Right atrium auricular region (tissue), 2 donors: ENCODE results near the gene TMC1. TPM values are rescaled to one million over a fixed set of nuclear protein-coding genes. Genes with fewer than 3 reads are reported as not detected.

Experiments used
- DNase-seq: peaks from one replicate; pipeline ENCODE4 v3.0.0-alpha.2; 2019; ENCODE audit warnings: low spot score
- H3K27ac ChIP-seq, 2 donors: fragments of 200-600 bp; sonication (generic); 1 replicate in 1 of 2; 2 replicates in 1 of 2; pipeline ENCODE4 v1.5.1; 2016 to 2019
- H3K27me3 ChIP-seq, 2 donors: fragments of 200-600 bp; sonication (generic); one replicate each; pipeline versions ENCODE4 v1.5.1 to v1.6.0; 2017 to 2019
- H3K36me3 ChIP-seq: fragments of 200-600 bp; sonication (generic); one replicate; pipeline ENCODE4 v1.5.1; 2016
- H3K4me1 ChIP-seq, 2 donors: fragments of 200-600 bp; sonication (generic); one replicate each; pipeline versions ENCODE4 v1.5.1 to v1.6.0; 2017 to 2019
- H3K4me3 ChIP-seq, 2 donors: fragments of 200-600 bp; sonication (generic); 1 replicate in 1 of 2; 2 replicates in 1 of 2; pipeline ENCODE4 v1.5.1; 2017 to 2019; ENCODE audit warnings: mild to moderate bottlenecking in 1 of 2, moderate library complexity in 1 of 2
- H3K9me3 ChIP-seq, 2 donors: fragments of 200-600 bp; sonication (generic); one replicate each; pipeline ENCODE4 v1.5.1; 2019
- CTCF ChIP-seq, 2 donors: fragments of 200-600 bp; sonication (generic); IDR thresholded peaks; one replicate each; pipeline ENCODE4 v1.5.1; 2019; ENCODE audit warnings: antibody characterized with exemption in 2 of 2
- total RNA-seq, 2 donors: library from RNA; depleted of rRNA; stranded (reverse); fragments of >200 nt; gene quantifications; one replicate each; pipeline ENCODE4 v1.1.0, GENCODE V29; 2016

The TMC1 gene
- total RNA-seq, 2 donors from 2014 or later = not detected

GRCh38 chr9:72597601-72598000 lies 76.2 kb downstream of the TMC1 start:
- H3K27me3 ChIP-seq = no peaks in the 10 kb centered on the region
- no peak for DNase-seq
- no peak for TF ChIP-seq CTCF (IDR thresholded peaks at IDR 0.05)
- peaks cover 0 to under 1% of the 10 kb centered on the region in 2 donors for H3K4me1 ChIP-seq
- H3K4me3 ChIP-seq = no peak overlapping the region
- H3K27ac ChIP-seq = no peak overlapping the region
- no peaks in the 10 kb centered on the region for H3K9me3 ChIP-seq
- no peaks in the 10 kb centered on the region for H3K36me3 ChIP-seq

GRCh38 chr9:72598639-72599038 lies 77.2 kb downstream of the TMC1 start:
- DNase-seq = no peak
- Histone ChIP-seq H3K36me3 (no peaks in the 10 kb centered on the region), H3K27ac (no peak overlapping the region), H3K4me1 (no peaks in the 10 kb centered on the region), H3K9me3 (no peaks in the 10 kb centered on the region), H3K4me3 (no peak overlapping the region), H3K27me3 (no peaks in the 10 kb centered on the region)
- TF ChIP-seq CTCF (IDR thresholded peaks at IDR 0.05) = no peak

DNA sequence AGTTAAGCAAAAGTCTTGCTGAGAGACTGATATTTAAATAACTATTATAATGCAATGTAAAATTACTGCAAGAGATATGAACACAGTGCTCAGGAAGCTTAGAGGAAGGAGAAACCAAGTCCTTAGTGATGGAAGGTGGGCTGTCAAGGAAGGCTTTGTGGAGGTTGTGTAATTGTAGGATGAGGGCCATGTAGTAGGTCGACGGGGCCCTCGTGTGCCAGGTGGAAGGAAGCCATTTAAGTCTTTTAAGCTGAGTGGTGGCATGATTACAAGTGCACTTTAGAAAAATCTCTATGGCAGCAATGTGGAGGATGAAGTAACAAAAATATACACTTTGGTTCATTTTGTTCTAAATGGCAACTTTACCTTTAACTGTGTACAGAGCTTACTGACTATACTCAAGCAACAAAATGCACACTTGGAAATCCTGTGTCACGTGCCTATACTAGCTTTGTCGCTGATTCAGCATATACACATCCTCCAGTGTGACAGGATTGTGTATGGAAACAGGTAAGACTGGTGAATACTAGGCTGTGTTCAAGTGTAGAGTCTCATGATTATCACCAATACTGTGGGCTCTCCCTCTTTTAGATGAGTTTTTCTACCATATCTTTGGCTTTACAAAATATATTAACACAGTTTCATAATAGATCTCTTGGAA lies 78.6 kb downstream of the TMC1 start:
- Histone ChIP-seq H3K36me3 (no peaks in the 10 kb centered on the region), H3K27ac (no peak overlapping the region), H3K9me3 (no peaks in the 10 kb centered on the region), H3K4me3 (no peak overlapping the region), H3K27me3 (no peaks in the 10 kb centered on the region), H3K4me1 (no peaks in the 10 kb centered on the region)
- TF ChIP-seq CTCF (IDR thresholded peaks at IDR 0.05) = no peak
- no peak for DNase-seq

DNA sequence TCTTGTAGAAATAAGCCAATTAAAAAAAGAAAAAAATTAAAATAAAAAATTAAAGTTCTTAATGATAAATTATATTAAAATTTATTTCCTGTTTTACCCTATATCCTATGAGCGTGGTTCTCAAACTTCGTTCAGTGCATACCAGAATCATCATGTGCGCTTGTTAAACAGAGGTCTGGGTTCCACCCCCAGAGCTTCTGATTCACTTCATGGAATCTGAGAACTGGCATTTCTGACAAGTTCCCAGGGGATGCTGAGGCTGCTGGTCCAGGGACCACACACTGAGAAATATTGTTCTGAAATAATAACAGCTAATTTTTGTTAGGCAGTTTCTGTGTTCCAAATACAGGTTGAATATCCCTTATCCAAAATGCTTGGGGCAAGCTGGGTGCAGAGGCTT lies 79.3 kb downstream of the TMC1 start:
- Histone ChIP-seq H3K4me1 (no peaks in the 10 kb centered on the region), H3K4me3 (no peak overlapping the region), H3K27me3 (no peaks in the 10 kb centered on the region), H3K27ac (no peak overlapping the region), H3K9me3 (no peaks in the 10 kb centered on the region), H3K36me3 (no peaks in the 10 kb centered on the region)
- no peak for DNase-seq
- no peak for TF ChIP-seq CTCF (IDR thresholded peaks at IDR 0.05)

- H3K4me1 ChIP-seq = no peaks in the 10 kb centered on the region
- TF ChIP-seq CTCF (IDR thresholded peaks at IDR 0.05) = no peak
- no peaks in the 10 kb centered on the region for H3K9me3 ChIP-seq
- H3K36me3 ChIP-seq = no peaks in the 10 kb centered on the region
- H3K4me3 ChIP-seq = no peak overlapping the region
- no peak overlapping the region for H3K27ac ChIP-seq
- H3K27me3 ChIP-seq = no peaks in the 10 kb centered on the region
- no peak for DNase-seq
Observed at GRCh38 chr9:72601615-72602014, 80.2 kb downstream of the TMC1 start.

GRCh38 chr9:72612449-72612848 lies 91.0 kb downstream of the TMC1 start:
- Histone ChIP-seq H3K27ac (no peak overlapping the region), H3K4me3 (no peak overlapping the region), H3K36me3 (no peaks in the 10 kb centered on the region), H3K9me3 (no peaks in the 10 kb centered on the region), H3K4me1 (no peaks in the 10 kb centered on the region), H3K27me3 (no peaks in the 10 kb centered on the region)
- no peak for TF ChIP-seq CTCF (IDR thresholded peaks at IDR 0.05)
- no peak for DNase-seq
